ENCODE results near the gene CST2.
"Not testable (repeated sequence)": the region's sequence is repeated elsewhere in the genome, so short reads cannot be mapped to it uniquely, and the experiment has no call there.

The CST2 gene

DNA sequence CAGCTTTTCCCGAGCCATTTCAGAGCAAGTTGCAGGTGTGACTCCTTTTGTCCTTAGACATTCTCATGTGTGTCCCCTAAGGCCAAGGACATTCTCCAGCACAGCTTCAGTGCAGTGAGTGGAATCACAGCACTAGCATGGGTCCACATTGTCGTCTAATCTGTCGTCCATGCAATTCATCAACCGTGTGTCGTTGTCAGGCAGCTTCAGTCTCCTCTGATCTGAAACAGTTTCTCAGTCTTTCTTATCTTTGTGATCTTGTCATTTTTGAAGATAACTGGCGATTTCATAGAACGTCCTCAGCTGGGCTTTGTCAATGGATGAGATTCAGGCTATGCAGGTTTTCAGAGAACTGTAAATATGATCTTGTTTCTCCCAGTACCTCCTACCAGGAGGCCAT, 31.7 kb downstream of the CST2 start:
- Histone ChIP-seq H3K9me3 (no peaks in the 10 kb centered on the region), H3K36me3 (no peaks in the 10 kb centered on the region), H3K27me3 (no peaks in the 10 kb centered on the region), H3K4me1 (no peaks in the 10 kb centered on the region), H3K4me3 (ENCODE audit: low read depth, low read length) (no peak overlapping the region)
- DNase-seq, result no peak
- TF ChIP-seq, protein P1, sequence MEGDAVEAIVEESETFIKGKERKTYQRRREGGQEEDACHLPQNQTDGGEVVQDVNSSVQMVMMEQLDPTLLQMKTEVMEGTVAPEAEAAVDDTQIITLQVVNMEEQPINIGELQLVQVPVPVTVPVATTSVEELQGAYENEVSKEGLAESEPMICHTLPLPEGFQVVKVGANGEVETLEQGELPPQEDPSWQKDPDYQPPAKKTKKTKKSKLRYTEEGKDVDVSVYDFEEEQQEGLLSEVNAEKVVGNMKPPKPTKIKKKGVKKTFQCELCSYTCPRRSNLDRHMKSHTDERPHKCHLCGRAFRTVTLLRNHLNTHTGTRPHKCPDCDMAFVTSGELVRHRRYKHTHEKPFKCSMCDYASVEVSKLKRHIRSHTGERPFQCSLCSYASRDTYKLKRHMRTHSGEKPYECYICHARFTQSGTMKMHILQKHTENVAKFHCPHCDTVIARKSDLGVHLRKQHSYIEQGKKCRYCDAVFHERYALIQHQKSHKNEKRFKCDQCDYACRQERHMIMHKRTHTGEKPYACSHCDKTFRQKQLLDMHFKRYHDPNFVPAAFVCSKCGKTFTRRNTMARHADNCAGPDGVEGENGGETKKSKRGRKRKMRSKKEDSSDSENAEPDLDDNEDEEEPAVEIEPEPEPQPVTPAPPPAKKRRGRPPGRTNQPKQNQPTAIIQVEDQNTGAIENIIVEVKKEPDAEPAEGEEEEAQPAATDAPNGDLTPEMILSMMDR (IDR thresholded peaks at IDR 0.05; ENCODE audit: low read depth, low read length), result no peak

DNA sequence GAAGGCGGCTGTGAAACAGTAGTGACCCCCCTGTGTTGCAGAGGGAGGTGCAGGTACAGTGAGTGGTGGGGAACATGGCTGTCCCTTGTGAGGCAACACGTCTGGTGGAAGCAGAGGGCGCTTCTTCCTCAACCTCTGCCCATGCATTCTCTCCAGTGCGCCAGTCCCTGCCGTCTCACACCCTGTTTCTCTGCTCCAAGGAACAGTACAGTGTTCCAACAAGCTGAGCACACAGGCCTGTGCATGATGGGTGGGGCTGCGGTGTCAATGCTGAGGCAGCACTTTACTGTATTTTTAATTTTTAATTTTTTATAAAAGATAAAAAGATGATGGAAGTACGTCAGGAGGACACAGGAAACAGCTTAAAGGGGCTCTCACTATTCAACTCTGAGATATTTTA, 32.5 kb downstream of the CST2 start:
- Histone ChIP-seq H3K4me1 (no peaks in the 10 kb centered on the region), H3K9me3 (no peaks in the 10 kb centered on the region), H3K36me3 (no peaks in the 10 kb centered on the region), H3K27me3 (no peaks in the 10 kb centered on the region), H3K4me3 (ENCODE audit: low read depth, low read length) (no peak overlapping the region)
- no peak for DNase-seq
- TF ChIP-seq, protein P1 (IDR thresholded peaks at IDR 0.05; ENCODE audit: low read depth, low read length), result no peak

DNA sequence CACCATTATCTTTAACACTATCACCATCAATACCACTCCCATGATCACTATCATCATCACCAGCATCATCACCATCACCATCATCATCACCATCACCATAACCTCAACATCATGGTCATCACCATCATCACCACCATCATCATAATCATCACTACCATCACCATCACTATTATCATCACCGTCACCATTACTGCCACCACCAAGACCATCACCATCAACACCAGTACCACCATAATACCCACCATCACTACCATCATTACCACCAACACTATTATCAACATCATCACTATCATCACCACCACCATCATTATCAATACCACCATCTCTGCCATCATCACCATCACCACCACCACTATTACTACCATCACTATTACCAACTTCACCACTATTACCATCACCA, 43.1 kb downstream of the CST2 start:
- H3K27me3 ChIP-seq, result no peaks in the 10 kb centered on the region
- no peaks in the 10 kb centered on the region for H3K4me1 ChIP-seq
- DNase-seq, result no peak
- no peaks in the 10 kb centered on the region for H3K36me3 ChIP-seq
- H3K4me3 ChIP-seq (ENCODE audit: low read depth, low read length), result no peak overlapping the region
- H3K9me3 ChIP-seq, result no peaks in the 10 kb centered on the region
- TF ChIP-seq, protein P1 (IDR thresholded peaks at IDR 0.05; ENCODE audit: low read depth, low read length), result no peak

DNA sequence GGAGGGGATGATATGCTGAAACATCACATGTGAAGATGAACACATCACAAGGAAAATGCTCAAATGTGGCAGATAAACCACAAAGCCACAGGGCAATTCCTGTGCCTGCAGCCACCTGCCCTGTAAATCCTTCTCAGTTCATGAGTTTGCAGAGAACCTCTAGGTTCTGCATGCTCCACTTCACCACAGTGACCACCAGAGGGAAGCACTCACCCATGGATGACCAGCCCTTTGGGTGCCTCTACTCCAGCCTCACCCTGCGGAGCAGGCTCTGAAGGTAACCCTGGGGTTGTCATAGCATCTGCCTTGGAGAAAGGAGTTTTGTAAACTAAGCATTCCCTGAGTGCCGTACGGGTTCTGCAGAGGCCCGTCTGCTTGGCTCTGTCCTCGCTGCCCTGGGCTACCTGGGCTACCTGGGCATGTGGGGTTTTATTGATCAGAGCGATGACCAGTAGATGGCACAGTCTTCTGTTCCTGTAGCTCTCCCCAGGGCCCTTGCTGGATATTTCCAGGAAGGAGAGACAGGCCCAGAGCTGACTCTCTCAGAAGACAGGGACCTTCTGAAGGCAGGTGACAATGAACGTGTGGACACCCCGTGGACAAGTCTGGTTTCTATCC, 44.1 kb downstream of the CST2 start:
- Histone ChIP-seq H3K9me3 (no peaks in the 10 kb centered on the region), H3K4me1 (no peaks in the 10 kb centered on the region), H3K27me3 (no peaks in the 10 kb centered on the region), H3K4me3 (ENCODE audit: low read depth, low read length) (no peak overlapping the region), H3K36me3 (no peaks in the 10 kb centered on the region)
- no peak for DNase-seq
- TF ChIP-seq, protein P1 (IDR thresholded peaks at IDR 0.05; ENCODE audit: low read depth, low read length), result peak; percentile 48

DNA sequence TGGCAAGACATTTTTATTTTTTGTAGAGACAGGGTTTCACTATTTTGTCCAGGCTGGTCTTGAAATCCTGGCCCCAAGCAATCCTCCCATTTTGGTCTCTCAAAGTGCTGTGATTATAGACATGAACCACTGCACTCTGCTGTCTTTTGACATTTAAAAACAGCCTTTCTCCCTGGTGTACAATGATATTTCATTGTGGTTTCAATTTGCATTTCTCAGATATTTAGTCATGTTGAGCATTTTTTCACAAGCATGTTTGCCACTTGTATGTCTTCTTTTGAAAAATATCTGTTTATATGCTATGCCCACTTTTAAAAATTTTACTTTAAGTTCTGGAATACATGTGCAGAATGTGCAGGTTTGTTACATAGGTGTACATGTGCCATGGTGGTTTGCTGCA, 47.9 kb downstream of the CST2 start:
- H3K27me3 ChIP-seq; DNase-seq; H3K36me3 ChIP-seq; H3K9me3 ChIP-seq; H3K4me3 ChIP-seq (ENCODE audit: low read depth, low read length); H3K4me1 ChIP-seq: not testable (repeated sequence)

DNA sequence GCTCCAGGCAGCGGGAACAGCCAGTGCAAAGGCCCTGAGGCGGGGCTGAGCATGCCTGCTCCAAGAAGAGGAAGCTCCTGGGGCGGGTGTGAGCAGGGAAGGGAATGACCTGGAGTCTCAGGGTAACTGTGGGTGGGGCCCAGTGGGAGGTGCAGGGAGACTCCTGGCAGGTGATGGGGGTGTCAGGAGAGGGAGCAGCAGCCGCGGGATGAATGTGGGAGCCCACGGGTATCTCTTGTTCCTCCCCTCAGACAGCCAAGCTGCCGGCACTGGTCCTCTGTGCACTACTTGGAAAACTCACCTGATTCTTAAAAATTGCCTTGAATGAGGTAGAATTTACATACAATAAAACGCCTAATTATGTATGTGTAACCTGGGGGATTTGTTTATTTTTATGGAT, 49.1 kb downstream of the CST2 start:
- not testable (repeated sequence) for H3K36me3 ChIP-seq; H3K9me3 ChIP-seq; H3K4me1 ChIP-seq; H3K4me3 ChIP-seq (ENCODE audit: low read depth, low read length); DNase-seq; H3K27me3 ChIP-seq

DNA sequence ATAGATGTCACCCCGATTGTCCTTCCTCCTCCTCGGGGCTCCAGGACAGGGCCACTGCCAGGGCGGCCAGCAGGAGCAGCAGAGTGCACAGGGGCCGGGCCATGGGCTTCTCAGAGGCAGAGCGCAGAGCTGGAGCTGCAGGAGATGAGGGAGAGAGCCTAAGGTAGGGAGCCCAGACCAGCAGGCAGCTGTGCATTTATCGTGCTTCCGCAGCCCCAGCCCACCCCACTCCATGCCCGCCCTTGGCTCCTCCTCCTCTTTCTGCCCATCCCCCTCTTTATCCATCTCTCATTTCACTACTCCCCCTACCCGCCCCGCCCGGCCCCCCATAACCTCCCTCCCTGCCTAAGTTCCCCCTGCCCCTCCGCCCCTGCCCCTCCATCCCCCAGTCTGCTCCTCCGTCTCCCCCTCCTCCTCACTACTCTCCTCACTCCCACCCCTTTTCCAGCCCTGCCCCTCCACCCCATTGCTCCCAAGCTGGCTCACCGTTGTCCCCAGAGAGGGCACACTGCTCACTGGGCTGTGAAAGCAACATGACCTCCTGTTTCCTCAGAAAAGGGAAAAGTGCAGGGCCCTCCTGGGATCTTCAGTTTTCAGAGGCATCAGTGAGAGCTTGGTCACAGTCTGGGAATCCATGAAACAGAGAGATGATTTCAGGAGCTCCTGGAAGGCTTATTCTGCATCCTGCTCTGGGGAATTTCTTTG, 50.3 kb downstream of the CST2 start:
- no peaks in the 10 kb centered on the region for H3K9me3 ChIP-seq
- no peak for DNase-seq
- TF ChIP-seq, protein P1 (IDR thresholded peaks at IDR 0.05; ENCODE audit: low read depth, low read length), result no peak
- no peak overlapping the region for H3K4me3 ChIP-seq (ENCODE audit: low read depth, low read length)
- H3K27me3 ChIP-seq, result no peaks in the 10 kb centered on the region
- H3K4me1 ChIP-seq, result no peaks in the 10 kb centered on the region
- H3K36me3 ChIP-seq, result no peaks in the 10 kb centered on the region
